Activated CD4-positive, alpha-beta T cell treated with anti-CD3 and anti-CD28 coated beads for 36 hours (primary cell): ENCODE results near the gene SKOR1. TPM values are rescaled to one million over a fixed set of nuclear protein-coding genes. Genes with fewer than 3 reads are reported as not detected.
A peak's percentile ranks its signal among the peaks of the same experiment; 100 is the strongest.

Experiments used
- ATAC-seq: fragments of 200-7000 bp; cut with Tn5 transposase; one replicate; pipeline ENCODE4 v1.10.0; 2021; ENCODE audit warnings: mild to moderate bottlenecking, moderate library complexity
- CTCF ChIA-PET: fragments of 350-600 bp; sonication (Branson Sonifier 250); formaldehyde crosslinking; loops from one replicate; lab custom pipeline; 2021; ENCODE audit warnings: antibody characterized with exemption; lab: Charles Lee
- POLR2A ChIA-PET: fragments of 350-600 bp; sonication (Branson Sonifier 250); formaldehyde crosslinking; loops from one replicate; lab custom pipeline; 2021; ENCODE audit warnings: antibody characterized with exemption, inconsistent platforms; lab: Charles Lee
- DNase-seq: peaks from one replicate; pipeline ENCODE4 v3.0.0-alpha.2; 2020
- H3K27ac Mint-ChIP-seq: one replicate; pipeline ENCODE4 v1.8.0; 2021; ENCODE audit warnings: mixed read lengths
- H3K27me3 Mint-ChIP-seq: one replicate; pipeline ENCODE4 v1.8.0; 2021; ENCODE audit warnings: mixed read lengths
- H3K36me3 Mint-ChIP-seq: one replicate; pipeline ENCODE4 v1.8.0; 2021; ENCODE audit warnings: low read depth, mixed read lengths
- H3K4me1 Mint-ChIP-seq: one replicate; pipeline ENCODE4 v1.8.0; 2021; ENCODE audit warnings: mixed read lengths
- H3K4me3 Mint-ChIP-seq: one replicate; pipeline ENCODE4 v1.8.0; 2021; ENCODE audit warnings: mild to moderate bottlenecking, moderate library complexity, mixed read lengths
- H3K9me3 Mint-ChIP-seq: one replicate; pipeline ENCODE4 v1.8.0; 2021; ENCODE audit warnings: low read depth, mixed read lengths
- intact Hi-C, 2 experiments: fragments of 100-400 bp; cut with DNase I in 1 of 2; cut with micrococcal nuclease in 1 of 2; formaldehyde crosslinking; loops; one replicate each; pipeline versions ENCODE4 v1.14.2 to v1.15.1; 2022 to 2024; cut with DNase I, micrococcal nuclease
- total RNA-seq, 2 experiments: library from RNA; stranded (reverse); gene quantifications; one replicate each; pipeline ENCODE4 v1.2.3, GENCODE V29; 2021

SKOR1 gene
- total RNA-seq, 2 experiments from 2014 or later: 0.16 to 0.18 TPM

GRCh38 chr15:67879440-67880129, 54.3 kb downstream of the SKOR1 start:
- CTCF ChIA-PET: no interaction called here
- Mint-ChIP-seq H3K27ac (no peak overlapping the region), H3K9me3 (no peaks in the 10 kb centered on the region)

GRCh38 chr15:67880651-67881182, 55.4 kb downstream of the SKOR1 start:
- intact Hi-C loops: no loop called here
- no peak overlapping the region for H3K4me3 Mint-ChIP-seq
- CTCF ChIA-PET: no interaction called here
- DNase-seq: no peak
- no peak for ATAC-seq
- H3K4me1 Mint-ChIP-seq: peaks cover 18% of the 10 kb centered on the region
- no peak overlapping the region for H3K27ac Mint-ChIP-seq
- POLR2A ChIA-PET: no interaction called here
- H3K9me3 Mint-ChIP-seq: no peaks in the 10 kb centered on the region
- H3K36me3 Mint-ChIP-seq: no peaks in the 10 kb centered on the region
- peaks cover 12% of the 10 kb centered on the region for H3K27me3 Mint-ChIP-seq

More at GRCh38 chr15:67879440-67880129, 54.3 kb downstream of the SKOR1 start:
- Mint-ChIP-seq H3K27me3 (peaks cover 6% of the 10 kb centered on the region), H3K4me1 (peaks cover 12% of the 10 kb centered on the region), H3K36me3 (no peaks in the 10 kb centered on the region), H3K4me3 (no peak overlapping the region)
- no peak for ATAC-seq
- DNase-seq: no peak
- intact Hi-C loops: no loop called here
- POLR2A ChIA-PET: no interaction called here

- H3K9me3 Mint-ChIP-seq: no peaks in the 10 kb centered on the region
- CTCF ChIA-PET: interaction anchor here (0.7 to 1.5 kb wide), 2 partner anchors 17 to 20 kb away, joined by 3 read pairs; no protein-coding TSS in a partner anchor
- no peak overlapping the region for H3K27ac Mint-ChIP-seq
- H3K4me3 Mint-ChIP-seq: no peak overlapping the region
- DNase-seq: peak; percentile 32
- H3K27me3 Mint-ChIP-seq: peaks cover 11% of the 10 kb centered on the region
- POLR2A ChIA-PET: no interaction called here
- intact Hi-C loops: no loop called here
- ATAC-seq: peak; percentile 55
- peaks cover 18% of the 10 kb centered on the region for H3K4me1 Mint-ChIP-seq
- H3K36me3 Mint-ChIP-seq: no peaks in the 10 kb centered on the region
Measured at GRCh38 chr15:67882487-67883233, 57.4 kb downstream of the SKOR1 start.

GRCh38 chr15:67883234-67883773, 58.0 kb downstream of the SKOR1 start:
- ATAC-seq (no peak), DNase-seq (no peak)
- peaks cover 11% of the 10 kb centered on the region for H3K27me3 Mint-ChIP-seq
- ChIA-PET POLR2A (no interaction called here), CTCF (interaction anchor here (0.6 to 1.5 kb wide), 3 partner anchors 18 to 740 kb away, joined by 3 read pairs; no protein-coding TSS in a partner anchor)
- H3K27ac Mint-ChIP-seq: no peak overlapping the region
- H3K9me3 Mint-ChIP-seq: no peaks in the 10 kb centered on the region
- no peak overlapping the region for H3K4me3 Mint-ChIP-seq
- H3K36me3 Mint-ChIP-seq: no peaks in the 10 kb centered on the region
- intact Hi-C loops: no loop called here
- H3K4me1 Mint-ChIP-seq: peaks cover 18% of the 10 kb centered on the region

GRCh38 chr15:67884009-67884408, 58.7 kb downstream of the SKOR1 start:
- Mint-ChIP-seq H3K4me3 (peak overlapping the region; percentile 66), H3K36me3 (no peaks in the 10 kb centered on the region), H3K27me3 (peaks cover 14% of the 10 kb centered on the region), H3K9me3 (no peaks in the 10 kb centered on the region), H3K4me1 (peaks cover 18% of the 10 kb centered on the region), H3K27ac (no peak overlapping the region)
- CTCF ChIA-PET: interaction anchor here (0.6 to 1.5 kb wide), 3 partner anchors 19 to 361 kb away, joined by 3 read pairs; no protein-coding TSS in a partner anchor
- no peak for ATAC-seq
- intact Hi-C loops: no loop called here
- no peak for DNase-seq
- POLR2A ChIA-PET: no interaction called here

Other genes starting within 250 kb of the SKOR1 start
- not detected for gene RNU6-1, start 14.5 kb downstream of the SKOR1 start, total RNA-seq
- gene PIAS1, start 228.8 kb downstream of the SKOR1 start, total RNA-seq: 10 to 100 TPM; 26.7 to 45.8 TPM